ENCODE measurements around the gene NMNAT2.
A peak's percentile ranks its signal among the peaks of the same experiment; 100 is the strongest.
"Not testable (repeated sequence)": the region's sequence is repeated elsewhere in the genome, so short reads cannot be mapped to it uniquely, and the experiment has no call there.

Gene NMNAT2

DNA sequence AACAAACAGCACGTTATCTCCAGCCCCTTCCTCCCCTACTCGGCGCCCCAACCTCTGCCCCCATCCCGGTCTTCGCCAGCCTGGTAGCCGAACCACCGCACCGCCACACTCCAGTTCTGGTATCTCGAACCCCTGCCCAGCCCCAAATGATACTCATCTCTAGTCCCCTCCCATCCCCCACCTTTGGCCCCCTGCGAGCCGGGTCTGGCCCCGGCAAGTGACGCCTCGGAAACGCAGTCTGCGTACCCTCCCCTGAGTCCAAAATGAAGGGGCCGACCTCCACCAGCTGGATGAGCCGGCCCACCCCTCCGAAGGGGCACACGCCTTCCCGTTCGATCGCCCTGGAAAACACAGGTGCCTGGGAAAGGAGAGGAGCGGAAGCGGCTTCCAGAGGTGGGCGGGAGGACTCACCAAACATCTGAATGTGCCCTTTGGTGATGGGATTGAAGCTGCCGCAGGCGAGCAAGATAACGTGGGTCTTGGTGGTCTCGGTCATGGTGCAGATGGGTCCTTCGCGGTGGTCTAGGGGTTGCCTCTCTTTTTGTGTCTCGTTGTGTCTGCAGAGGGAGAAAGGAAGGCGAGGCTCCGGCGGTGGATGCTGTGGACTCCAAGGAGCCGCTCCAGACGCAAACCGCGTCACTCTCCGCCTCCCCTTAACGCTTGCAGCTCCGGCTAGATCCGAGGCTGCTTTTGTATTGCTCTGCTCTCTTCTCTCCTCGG is at the start of gene NMNAT2:
TSS of gene NMNAT2 (minus strand) at position 609 of the 720 bp plus-strand sequence. CDS start at position 496, 113 bp downstream.
- no peak for DNase-seq

DNA sequence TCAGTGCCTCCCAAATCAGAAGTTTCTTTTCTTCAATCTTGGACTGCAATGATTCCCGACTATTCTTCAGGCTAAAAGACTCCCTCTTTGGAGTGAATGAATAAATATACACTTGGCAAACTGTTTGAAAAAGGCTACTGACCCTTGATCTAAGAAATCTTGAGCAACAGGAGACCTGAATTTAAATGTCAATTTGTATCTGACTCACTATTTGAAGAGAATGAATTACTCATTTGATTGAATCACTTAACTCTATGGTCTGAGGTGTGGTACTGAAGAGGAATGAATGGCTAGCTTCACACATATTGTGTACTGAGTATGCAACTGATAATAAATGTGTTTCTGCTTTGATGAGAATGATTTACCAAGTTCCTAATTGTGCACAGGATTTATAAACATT is 49.5 kb upstream of the NMNAT2 start:
- no peak for DNase-seq

DNA sequence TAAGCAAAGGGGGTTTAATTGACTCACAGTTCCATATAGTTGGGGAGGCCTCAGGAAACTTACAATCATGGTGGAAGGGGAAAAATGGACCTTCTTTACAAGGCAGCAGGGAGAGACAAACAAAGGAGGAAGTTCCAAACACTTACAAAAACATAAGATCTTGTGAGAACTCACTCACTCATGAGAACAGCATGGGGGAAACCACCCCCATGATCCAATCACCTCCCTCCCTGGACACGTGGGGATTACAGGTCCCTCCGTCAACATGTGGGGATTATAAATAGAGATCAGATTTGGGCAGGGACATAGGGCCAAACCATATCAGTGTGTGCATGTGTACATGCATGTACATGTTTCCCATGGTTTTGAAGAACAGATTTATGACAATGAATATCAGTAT is 48.6 kb upstream of the NMNAT2 start:
- DNase-seq, result no peak

DNA sequence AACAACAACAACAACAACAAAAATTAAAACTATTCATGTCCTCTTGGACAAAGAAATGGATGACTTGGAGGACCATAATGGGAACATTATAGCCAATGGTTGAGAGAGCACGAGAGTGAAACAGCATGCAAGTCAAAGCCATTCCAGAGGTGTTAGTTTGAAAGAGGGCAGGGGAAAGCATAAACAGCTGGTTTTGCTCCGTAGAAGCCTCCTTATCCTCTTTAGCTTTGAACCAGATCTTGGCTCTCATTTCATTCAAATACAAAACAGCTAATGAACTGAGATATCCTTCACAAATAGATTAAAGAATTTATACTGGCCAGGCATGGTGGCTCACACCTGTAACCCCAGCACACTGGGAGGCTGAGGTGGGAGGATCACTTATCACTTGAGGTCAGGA is 45.4 kb upstream of the NMNAT2 start:
- no peak for DNase-seq

DNA sequence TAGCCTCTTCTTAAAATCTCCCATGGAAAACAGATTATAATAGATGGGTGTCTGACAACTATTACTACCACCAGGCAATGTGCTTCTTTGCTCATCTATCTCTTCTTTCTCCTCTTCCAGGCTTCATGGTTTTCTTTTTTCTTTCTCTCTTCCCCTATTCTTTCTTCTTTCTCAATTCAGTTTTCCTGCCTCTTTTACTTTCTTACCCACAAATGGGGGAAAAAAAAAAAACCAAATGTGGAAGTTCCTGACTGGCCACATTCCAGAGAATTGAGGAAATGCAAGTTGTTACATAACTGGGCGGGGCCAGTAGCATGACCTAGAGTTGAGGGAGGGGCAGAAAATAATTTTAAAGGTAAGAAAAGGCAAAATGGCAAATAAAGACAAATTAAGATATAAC is 43.2 kb upstream of the NMNAT2 start:
- DNase-seq, result peak; percentile 58

DNA sequence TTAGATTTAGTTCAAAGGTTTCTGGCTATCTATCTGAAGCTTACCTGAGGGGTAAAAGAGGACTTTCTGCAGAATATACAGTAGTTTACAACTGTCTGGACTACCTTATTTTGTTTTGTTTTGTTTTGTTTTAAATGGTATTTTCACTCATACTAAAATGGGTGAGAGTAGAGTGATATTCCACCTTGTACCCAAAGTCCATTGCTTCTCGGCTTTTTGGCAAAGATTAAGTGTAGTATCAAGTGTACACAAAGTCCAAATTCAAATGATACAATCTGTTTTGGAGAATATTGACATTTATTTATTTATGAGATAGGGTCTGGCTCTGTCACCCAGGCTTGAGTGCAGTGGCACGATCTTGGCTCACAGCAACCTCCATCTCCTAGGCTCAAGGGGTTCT is 42.4 kb upstream of the NMNAT2 start:
- no peak for DNase-seq

DNA sequence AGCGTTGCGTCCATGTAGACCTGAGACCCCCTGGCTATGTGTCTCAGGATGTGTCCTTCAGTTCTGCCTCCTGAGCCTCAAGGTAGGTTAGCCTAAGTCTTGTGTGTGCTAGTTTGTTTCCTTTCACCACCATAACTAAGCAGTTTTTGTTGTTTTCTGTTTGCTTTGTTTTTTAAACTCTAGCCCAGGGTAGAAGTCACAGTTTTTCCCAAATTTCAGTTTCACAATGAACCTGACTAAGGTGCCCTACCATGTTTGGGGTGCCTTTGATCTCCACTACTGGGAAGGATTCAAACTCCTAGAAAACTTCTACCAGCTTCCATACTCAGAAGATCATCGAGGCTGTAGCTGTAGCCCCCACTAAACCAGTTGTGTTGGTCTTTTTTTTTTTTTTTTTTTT is 39.3 kb upstream of the NMNAT2 start:
- DNase-seq, result no peak

DNA sequence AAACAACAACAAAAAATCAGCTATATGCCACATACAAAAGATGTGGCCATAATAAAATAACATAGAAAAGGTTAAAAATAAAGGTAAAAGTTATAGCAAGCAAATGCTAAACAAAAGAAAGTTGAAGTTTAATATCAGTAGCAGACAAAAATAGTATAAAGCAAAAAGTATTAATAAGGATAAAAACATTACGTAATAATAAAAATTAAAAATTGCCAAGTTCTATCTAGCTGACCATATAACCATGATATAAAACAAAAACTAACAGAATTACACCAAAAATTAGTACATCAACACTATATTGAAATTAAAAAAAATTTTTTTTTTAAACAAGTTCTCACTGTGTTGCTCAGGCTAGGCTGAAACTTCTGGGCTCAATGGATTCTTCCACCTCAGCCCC is 38.6 kb upstream of the NMNAT2 start:
- no peak for DNase-seq

DNA sequence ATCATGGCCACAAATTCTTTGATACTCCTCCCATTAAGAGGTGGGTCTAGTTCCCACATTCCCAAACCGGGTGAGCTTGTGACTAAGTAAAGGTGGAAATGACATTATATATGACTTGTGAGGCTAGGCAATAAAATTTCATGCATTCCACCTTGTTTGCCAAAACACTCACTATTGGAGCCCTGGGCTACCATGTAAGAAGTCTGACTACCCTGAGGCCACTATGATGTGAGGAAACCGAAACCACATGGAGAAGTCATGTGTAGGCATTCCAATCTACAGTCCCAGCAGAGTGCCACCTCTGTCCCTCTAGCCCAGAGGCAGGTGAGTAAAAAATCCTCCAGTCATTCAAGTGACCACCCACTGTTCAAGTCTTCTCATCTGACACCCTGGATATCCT is 36.2 kb upstream of the NMNAT2 start:
- no peak for DNase-seq

DNA sequence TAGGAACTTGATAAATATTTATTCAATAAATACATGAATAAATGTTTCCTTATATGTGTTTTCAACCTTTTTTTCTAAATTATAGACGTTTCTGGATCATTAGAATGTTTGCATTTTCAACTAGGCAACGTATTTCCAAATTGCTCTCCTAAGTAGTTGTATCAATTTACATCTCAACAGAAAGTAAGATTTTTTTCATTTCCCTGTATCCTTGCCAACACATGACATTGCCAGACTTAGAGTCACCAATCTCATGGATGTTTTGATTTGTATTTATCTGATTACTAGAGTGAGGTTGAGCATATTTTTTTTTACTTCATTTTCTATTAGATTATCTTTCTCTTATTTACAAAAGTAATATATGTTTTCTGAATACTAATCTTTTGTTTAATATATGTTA is 31.9 kb upstream of the NMNAT2 start:
- no peak for DNase-seq

DNA sequence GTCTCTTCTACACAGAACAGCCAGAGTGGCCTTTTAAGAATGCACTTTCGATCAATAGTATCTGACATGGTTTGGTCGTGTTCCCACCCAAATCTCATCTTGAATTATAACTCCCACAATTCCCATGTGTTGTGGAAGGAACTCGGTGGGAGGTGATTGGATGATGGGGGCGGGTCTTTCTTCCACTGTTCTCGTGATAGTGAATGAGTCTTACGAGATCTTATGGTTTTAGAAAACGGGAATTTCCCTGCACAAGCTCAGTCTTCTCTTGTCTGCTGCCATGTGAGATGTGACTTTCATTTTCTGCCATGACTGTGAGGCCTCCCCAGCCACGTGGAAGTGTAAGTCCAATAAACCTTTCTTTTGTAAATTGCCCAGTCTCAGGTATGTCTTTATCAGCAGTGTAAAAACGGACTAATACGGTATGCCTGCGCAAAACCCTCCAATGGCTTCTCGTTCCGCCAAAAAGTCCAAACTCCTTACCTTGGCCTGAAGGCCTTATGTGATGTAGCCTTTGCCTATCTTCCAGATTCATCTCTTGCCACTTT is 31.1 kb upstream of the NMNAT2 start:
- DNase-seq, result no peak

DNA sequence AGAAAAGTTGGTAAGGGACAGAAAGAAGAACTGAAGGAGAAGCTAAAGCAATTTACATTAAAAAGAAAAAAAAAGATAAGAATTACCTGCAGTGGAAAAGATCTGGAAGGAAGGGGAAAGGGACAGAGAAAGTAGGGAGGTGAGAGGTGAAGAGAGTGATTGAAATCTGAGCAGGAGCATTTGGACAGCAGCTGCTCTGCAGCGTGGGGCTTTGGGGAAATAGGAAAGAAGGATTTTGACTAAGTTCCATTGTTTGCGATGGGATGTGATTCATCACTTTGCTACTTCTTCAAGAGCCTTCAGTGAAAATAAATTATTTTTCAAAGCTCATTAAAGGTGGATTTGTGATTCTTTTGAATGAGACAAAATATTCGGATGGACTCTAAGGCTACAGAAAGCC is 26.1 kb upstream of the NMNAT2 start:
- no peak for DNase-seq

DNA sequence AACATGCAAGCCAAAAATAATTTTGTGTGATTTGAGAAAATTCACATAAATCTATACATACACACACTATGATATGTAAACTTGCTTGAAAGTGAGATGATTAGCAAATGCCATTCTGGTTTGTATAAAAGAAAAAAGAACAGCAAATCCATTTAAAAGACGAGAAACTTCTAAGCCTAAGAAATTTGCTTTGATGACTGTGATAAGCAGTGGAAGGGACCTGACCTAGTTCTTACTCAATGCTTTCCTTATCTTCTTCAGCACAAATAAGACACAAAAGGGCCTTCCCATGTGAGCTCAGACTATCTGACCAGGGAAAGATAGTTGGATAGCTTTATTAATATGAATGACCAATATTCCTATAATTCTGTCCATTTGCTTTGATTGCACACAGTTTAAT is 25.3 kb upstream of the NMNAT2 start:
- no peak for DNase-seq

DNA sequence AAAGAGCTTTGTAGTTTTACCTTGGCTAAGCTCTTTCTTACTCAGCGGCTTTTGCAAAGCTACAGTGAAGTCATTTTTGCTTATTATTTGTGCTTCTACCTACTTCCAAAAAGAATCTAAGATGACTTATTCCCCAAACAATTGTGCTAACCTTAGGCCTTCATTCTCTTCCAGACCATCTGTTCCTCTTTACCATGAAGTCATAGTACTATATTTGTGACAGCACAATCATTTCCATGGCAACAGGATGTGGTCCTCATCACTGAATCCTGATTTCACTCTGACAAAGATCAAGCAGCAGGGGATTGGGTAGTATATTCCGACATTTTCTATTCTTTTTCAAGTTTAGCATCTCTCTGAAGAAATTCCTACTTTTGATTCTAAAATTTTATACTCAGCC is 24.8 kb upstream of the NMNAT2 start:
- DNase-seq, result no peak

DNA sequence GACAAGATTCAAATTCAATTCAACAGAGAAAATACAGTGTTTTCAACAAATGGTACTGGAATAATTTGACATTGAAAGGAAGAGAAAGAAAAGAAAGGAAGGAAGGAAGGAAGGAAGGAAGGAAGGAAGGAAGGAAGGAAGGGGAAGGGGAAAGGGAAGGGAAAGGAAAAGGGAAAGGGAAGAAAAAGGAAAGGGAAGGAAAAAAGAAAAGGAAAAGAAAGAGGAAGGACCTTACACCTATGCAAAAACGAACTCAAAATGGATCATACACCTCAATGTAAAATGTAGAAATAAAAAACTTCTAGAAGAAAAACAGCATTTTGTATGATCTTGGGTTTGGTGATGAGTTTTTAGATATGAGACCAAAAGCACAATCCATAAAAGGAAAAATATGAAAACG is 19.9 kb upstream of the NMNAT2 start:
- DNase-seq, result no peak

DNA sequence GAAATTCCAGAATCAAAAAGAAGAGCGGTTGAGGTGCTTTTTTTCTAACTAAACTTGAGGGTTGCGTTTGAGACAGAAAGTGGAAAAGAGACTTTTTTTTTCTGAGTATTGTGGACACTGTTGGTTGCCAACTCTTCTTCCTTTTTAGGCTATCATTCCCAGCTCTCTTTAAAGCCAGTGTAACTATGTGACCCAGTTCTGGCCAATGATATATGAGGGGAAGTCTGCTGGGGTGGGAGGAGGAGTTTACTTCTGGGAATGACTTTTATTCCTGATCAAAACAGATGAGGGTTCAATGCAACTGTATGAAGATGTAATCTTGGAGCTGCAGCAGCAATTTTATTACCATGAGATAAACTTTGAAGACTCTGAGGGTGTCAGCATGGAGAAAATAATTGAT is 17.3 kb upstream of the NMNAT2 start:
- DNase-seq, result no peak

DNA sequence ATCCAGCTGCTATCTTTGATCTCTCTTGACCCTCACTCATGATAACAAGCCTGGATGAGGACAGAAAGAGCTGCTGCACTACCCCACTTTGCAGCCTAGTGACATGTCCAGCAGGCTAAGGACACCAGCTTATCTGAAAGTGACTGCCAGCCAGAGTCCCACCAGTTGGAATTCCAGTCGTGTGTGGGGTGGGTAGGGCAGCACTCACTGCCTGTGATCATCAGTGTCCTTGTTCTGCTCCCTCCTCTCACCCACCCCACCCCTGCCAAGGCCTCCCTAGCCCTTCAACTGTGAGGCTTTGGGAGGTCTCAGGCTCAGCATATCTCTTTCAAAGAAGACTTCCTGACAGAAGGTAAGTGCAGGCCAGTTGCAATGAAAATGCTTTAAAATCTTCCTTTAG is 15.5 kb upstream of the NMNAT2 start:
- DNase-seq, result no peak

DNA sequence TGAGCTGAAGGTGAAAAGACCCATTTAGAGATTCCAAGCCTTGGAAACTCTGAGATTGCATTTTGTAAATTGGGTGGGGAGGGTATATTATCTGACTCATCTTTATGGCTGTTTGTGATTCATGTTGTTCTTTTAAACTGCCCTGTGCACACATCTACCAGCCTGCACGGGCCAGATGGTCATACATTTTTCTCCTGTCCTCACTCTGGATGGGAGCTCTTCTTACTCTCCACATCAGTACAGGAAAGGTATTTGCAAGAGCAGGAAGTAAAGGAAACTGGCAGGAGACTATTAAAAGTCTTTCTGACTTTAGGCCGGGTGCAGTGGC is 14.3 kb upstream of the NMNAT2 start:
- no peak for DNase-seq

DNA sequence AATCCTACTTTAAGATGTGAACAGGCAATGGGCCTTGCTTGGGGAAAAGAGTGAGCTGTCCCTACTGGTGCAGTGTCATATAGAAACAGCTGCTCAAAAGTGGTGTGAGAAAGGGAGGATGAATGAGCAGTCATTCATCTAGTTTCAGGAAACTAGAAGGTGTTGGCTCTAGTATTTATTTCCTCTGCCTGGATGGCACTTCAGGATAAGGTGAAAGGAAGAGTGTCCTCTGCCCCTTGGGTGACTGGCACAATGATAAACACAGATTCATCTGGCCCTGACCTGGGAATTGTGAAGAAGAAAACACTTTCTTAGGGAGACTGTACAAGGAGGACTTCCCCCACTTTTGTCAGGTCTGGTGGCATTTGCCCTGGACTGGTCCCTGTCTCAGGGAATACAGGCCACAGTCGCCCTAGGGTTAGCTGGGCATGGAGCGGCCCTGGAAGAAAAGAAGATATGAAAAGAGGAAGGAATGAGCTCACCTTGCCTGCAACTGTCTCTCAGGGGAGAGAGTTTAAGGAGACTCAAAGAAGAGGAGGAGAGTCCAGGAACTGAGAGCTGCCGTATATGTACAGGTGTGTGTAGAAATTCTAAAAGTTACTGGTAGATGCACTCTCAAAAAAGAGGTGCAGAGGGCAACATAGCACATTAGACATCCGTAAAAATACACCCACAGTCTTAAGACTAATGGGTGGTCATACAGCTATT is 13.8 kb upstream of the NMNAT2 start:
- DNase-seq, result no peak

DNA sequence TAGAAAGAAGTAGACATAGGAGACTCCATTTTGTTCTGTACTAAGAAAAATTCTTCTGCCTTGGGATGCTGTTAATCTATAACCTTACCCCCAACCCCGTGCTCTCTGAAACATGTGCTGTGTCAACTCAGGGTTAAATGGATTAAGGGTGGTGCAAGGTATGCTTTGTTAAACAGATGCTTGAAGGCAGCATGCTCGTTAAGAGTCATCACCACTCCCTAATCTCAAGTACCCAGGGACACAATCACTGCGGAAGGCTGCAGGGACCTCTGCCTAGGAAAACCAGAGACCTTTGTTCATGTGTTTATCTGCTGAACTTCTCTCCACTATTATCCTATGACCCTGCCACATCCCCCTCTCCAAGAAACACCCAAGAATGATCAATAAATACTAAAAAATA is 9.4 kb upstream of the NMNAT2 start:
- not testable (repeated sequence) for DNase-seq

DNA sequence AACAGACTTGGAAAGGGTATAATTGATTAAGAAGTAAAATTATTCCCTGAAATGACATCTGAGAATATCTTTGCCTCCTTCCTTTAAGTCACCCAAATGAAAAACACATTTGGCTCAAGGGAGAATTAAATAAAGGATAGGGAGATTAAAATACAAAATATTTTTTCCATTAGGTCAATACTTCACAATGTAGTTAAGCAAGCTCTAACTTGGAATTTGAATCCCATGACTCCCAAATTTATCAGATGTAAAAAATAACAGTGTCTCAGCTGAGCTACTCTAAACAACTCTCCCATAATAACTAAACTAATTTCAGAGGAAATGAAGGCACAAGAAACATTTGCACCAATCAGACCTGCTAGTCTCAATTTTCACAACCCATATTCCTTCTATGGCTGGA is 6.5 kb upstream of the NMNAT2 start:
- no peak for DNase-seq

DNA sequence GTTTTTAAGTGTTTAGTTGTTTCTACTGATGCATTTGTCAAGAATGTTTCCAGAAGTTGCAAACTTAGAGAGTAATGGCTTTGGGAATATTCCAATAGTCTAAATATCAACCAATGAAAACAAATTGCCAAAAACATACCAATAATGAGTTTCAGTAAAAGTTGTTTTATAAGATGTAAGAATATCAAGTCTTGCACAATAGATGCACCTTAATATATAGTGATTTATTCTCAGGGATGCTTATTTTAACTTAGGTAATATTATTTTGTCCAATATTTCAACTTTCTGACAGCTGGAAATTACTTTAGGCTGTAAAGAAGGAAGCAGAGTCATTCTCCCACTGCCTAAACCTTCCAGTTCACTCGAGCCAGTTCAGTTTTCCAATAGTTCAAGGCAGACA is 5.4 kb upstream of the NMNAT2 start:
- DNase-seq, result no peak

DNA sequence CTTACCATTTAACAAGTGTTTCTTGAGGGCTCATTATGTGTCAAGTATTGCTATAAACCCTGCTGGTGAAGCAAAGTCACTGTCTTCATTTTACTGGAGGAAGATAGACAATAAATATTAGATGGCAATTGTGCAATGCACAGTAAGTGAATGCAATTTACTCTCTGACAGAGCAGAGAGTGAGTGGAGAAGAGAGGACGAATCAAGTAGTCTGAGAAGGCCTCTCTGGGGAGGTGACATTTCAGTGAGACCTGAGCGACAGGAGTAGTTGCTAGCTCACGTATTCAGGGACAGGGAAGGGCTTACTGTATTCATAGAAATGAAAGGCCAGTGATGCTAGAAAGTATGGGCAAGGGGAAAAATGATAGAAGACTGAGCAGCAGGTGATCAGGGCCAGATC is 1.2 kb upstream of the NMNAT2 start:
- no peak for DNase-seq

DNA sequence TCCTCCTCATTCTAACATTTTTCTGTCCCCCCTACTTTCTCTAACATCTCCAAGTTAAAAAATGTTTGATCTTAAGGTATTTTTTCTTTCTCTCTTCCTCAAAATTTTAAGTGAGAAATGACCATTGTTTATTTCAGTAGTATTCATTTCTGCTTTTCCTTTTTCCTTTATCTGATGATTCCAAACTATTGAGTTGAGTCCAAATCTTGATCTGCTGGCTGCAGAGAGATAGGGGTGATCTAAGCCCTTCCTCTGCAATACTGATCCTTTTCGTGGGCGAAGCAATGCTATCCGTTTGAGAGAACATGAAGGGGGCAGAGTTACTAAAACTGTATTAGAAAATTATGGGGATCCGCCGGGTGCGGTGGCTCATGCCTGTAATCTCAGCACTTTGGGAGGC is 516 bp upstream of the NMNAT2 start:
- no peak for DNase-seq

Measured in hematopoietic multipotent progenitor cell treated with erythropoietin and hydrocortisone succinate and interleukin-3 and kit ligand, for 6 days (in vitro differentiated cells).